ENCODE data around the gene P2RX3.

Gene P2RX3

DNA sequence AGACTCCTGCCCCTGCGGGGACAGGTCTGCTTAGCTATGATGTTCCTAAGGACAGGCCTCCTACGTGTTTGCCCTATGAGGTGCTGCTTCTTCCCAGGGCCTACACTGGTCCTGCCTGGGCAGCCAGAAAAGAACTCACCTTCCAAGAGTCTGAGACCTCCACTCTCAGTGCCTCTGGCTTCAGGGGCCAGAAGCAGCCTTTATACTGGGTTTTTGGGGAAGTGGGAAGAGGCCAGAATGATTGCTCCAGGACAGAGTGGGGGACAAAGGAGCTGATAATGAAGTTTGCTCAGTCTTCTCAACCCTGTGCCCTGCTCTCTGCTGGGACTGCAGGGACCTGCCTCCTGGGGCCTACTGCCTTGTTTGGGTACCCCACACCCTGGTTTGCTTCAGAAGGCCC is 42.8 kb downstream of the P2RX3 start, which contains the start of gene PRG3:
Gene PRG3 (minus strand): TSS at position 176 of the 400 bp plus-strand sequence. CDS start 442 bp downstream, outside the sequence.
- Histone ChIP-seq H3K4me1 (ENCODE audit: control insufficient read depth, low read depth, low read length) (no peaks in the 10 kb centered on the region), H3K27me3 (ENCODE audit: control insufficient read depth, insufficient read depth, low read length) (peaks cover 5% of the 10 kb centered on the region), H3K27ac (ENCODE audit: low read length) (no peak within 1 kb of the TSS), H3K4me3 (ENCODE audit: low read length) (no peak within 1 kb of the TSS), H3K9me3 (ENCODE audit: control insufficient read depth, low read depth, low read length) (no peaks in the 10 kb centered on the region), H3K36me3 (ENCODE audit: control insufficient read depth, low read depth, low read length) (no peaks in the 10 kb centered on the region), H3K9ac (ENCODE audit: low read length) (no peak within 1 kb of the TSS)

DNA sequence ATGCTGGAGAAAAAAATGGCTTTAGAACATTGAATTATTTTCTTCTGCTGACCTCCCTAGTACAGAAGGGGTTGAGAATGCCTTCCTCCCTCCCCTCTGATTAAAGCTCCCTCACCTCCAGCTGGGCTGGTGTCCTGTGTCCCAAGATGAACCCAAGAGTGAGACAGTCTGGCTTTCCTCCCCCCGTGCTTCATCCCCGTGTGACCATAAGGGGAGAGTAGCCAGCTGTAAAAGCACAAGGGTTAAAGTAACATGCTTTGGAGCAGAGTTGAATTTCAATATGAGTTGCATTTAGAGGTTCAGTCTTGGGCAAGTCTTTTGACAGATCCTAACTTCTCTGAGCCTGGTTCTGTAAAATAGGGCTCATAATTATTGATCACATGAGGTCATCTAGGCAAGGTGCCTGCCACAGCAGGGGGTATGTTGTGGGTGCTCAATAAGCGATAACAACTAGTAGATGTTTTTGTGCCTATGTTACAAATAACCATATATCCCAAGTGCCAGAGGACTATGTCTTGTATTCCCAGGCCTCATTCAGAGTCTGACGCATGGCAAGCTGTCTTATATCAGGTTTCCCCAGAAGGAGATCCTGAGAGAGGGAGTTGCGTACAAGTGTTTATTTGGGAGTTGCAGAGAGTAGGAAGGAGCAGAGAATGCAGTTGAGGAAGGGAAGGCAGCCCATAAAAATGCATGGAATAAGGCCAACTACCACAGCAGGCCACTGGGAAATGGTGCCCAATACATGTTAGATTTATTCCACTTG is 48.2 kb downstream of the P2RX3 start:
- no peak overlapping the region for H3K9ac ChIP-seq (ENCODE audit: low read length)
- no peaks in the 10 kb centered on the region for H3K36me3 ChIP-seq (ENCODE audit: control insufficient read depth, low read depth, low read length)
- no peaks in the 10 kb centered on the region for H3K27me3 ChIP-seq (ENCODE audit: control insufficient read depth, insufficient read depth, low read length)
- H3K4me3 ChIP-seq (ENCODE audit: low read length) = no peak overlapping the region
- H3K4me1 ChIP-seq (ENCODE audit: control insufficient read depth, low read depth, low read length) = no peaks in the 10 kb centered on the region
- no peaks in the 10 kb centered on the region for H3K9me3 ChIP-seq (ENCODE audit: control insufficient read depth, low read depth, low read length)
- H3K27ac ChIP-seq (ENCODE audit: low read length) = no peak overlapping the region

- Histone ChIP-seq H3K9ac (ENCODE audit: low read length) (no peak overlapping the region), H3K4me1 (ENCODE audit: control insufficient read depth, low read depth, low read length) (no peaks in the 10 kb centered on the region), H3K27me3 (ENCODE audit: control insufficient read depth, insufficient read depth, low read length) (no peaks in the 10 kb centered on the region), H3K36me3 (ENCODE audit: control insufficient read depth, low read depth, low read length) (no peaks in the 10 kb centered on the region), H3K27ac (ENCODE audit: low read length) (no peak overlapping the region), H3K9me3 (ENCODE audit: control insufficient read depth, low read depth, low read length) (no peaks in the 10 kb centered on the region), H3K4me3 (ENCODE audit: low read length) (no peak overlapping the region)
These were observed 49.3 kb downstream of the P2RX3 start for GRCh38 chr11:57387289-57388030.

- Histone ChIP-seq H3K27me3 (ENCODE audit: control insufficient read depth, insufficient read depth, low read length) (no peaks in the 10 kb centered on the region), H3K4me1 (ENCODE audit: control insufficient read depth, low read depth, low read length) (no peaks in the 10 kb centered on the region), H3K36me3 (ENCODE audit: control insufficient read depth, low read depth, low read length) (no peaks in the 10 kb centered on the region), H3K4me3 (ENCODE audit: low read length) (no peak within 1 kb of the TSS), H3K9me3 (ENCODE audit: control insufficient read depth, low read depth, low read length) (no peaks in the 10 kb centered on the region), H3K27ac (ENCODE audit: low read length) (no peak within 1 kb of the TSS), H3K9ac (ENCODE audit: low read length) (no peak within 1 kb of the TSS)
These were observed 52.4 kb downstream of the P2RX3 start, which contains the start of gene PRG2 for GRCh38 chr11:57390535-57390934. TSS of gene PRG2 (minus strand) at chr11:57390650. CDS start at chr11:57389944, 706 bp downstream.

GRCh38 chr11:57391111-57391510 is 53.0 kb downstream of the P2RX3 start:
- Histone ChIP-seq H3K9me3 (ENCODE audit: control insufficient read depth, low read depth, low read length) (no peaks in the 10 kb centered on the region), H3K27ac (ENCODE audit: low read length) (no peak overlapping the region), H3K36me3 (ENCODE audit: control insufficient read depth, low read depth, low read length) (no peaks in the 10 kb centered on the region), H3K27me3 (ENCODE audit: control insufficient read depth, insufficient read depth, low read length) (no peaks in the 10 kb centered on the region), H3K4me3 (ENCODE audit: low read length) (no peak overlapping the region), H3K4me1 (ENCODE audit: control insufficient read depth, low read depth, low read length) (no peaks in the 10 kb centered on the region), H3K9ac (ENCODE audit: low read length) (no peak overlapping the region)

DNA sequence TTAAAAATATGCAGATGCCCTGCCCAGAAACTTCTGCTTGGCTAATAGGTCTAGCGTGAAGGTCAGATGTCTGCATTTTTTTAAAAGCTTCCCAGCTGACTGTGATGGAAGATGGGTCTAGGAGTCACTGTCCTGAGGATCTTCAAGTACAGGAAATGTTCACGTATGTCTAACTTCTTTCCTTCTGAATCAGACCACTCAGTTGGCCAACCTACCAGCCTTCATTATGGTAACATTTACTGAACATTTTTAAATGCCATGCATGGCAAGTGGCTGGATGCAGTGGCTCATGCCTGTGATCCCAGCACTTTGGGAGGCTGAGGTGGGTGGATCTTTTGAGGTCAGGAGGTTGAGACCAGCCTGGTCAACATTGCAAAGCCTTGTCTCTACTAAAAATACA is 53.4 kb downstream of the P2RX3 start:
- Histone ChIP-seq H3K27ac (ENCODE audit: low read length) (no peak overlapping the region), H3K4me3 (ENCODE audit: low read length) (no peak overlapping the region), H3K36me3 (ENCODE audit: control insufficient read depth, low read depth, low read length) (no peaks in the 10 kb centered on the region), H3K4me1 (ENCODE audit: control insufficient read depth, low read depth, low read length) (no peaks in the 10 kb centered on the region), H3K9ac (ENCODE audit: low read length) (no peak overlapping the region), H3K9me3 (ENCODE audit: control insufficient read depth, low read depth, low read length) (no peaks in the 10 kb centered on the region), H3K27me3 (ENCODE audit: control insufficient read depth, insufficient read depth, low read length) (no peaks in the 10 kb centered on the region)

- Histone ChIP-seq H3K4me3 (ENCODE audit: low read length) (no peak overlapping the region), H3K4me1 (ENCODE audit: control insufficient read depth, low read depth, low read length) (no peaks in the 10 kb centered on the region), H3K9ac (ENCODE audit: low read length) (no peak overlapping the region), H3K9me3 (ENCODE audit: control insufficient read depth, low read depth, low read length) (no peaks in the 10 kb centered on the region), H3K36me3 (ENCODE audit: control insufficient read depth, low read depth, low read length) (no peaks in the 10 kb centered on the region), H3K27ac (ENCODE audit: low read length) (no peak overlapping the region), H3K27me3 (ENCODE audit: control insufficient read depth, insufficient read depth, low read length) (peaks cover 3% of the 10 kb centered on the region)
These were observed 54.1 kb downstream of the P2RX3 start for GRCh38 chr11:57392066-57392762.

GRCh38 chr11:57392763-57393105 is 54.6 kb downstream of the P2RX3 start:
- H3K9me3 ChIP-seq (ENCODE audit: control insufficient read depth, low read depth, low read length) = no peaks in the 10 kb centered on the region
- no peaks in the 10 kb centered on the region for H3K36me3 ChIP-seq (ENCODE audit: control insufficient read depth, low read depth, low read length)
- H3K27ac ChIP-seq (ENCODE audit: low read length) = no peak overlapping the region
- H3K9ac ChIP-seq (ENCODE audit: low read length) = no peak overlapping the region
- H3K4me1 ChIP-seq (ENCODE audit: control insufficient read depth, low read depth, low read length) = no peaks in the 10 kb centered on the region
- H3K4me3 ChIP-seq (ENCODE audit: low read length) = no peak overlapping the region
- H3K27me3 ChIP-seq (ENCODE audit: control insufficient read depth, insufficient read depth, low read length) = peaks cover 4% of the 10 kb centered on the region

- Histone ChIP-seq H3K9me3 (ENCODE audit: control insufficient read depth, low read depth, low read length) (no peaks in the 10 kb centered on the region), H3K27me3 (ENCODE audit: control insufficient read depth, insufficient read depth, low read length) (peaks cover 4% of the 10 kb centered on the region), H3K27ac (ENCODE audit: low read length) (no peak overlapping the region), H3K4me1 (ENCODE audit: control insufficient read depth, low read depth, low read length) (no peaks in the 10 kb centered on the region), H3K36me3 (ENCODE audit: control insufficient read depth, low read depth, low read length) (no peaks in the 10 kb centered on the region), H3K4me3 (ENCODE audit: low read length) (no peak overlapping the region), H3K9ac (ENCODE audit: low read length) (no peak overlapping the region)
These were observed 56.2 kb downstream of the P2RX3 start for GRCh38 chr11:57394203-57394965.

GRCh38 chr11:57395905-57396623 is 57.9 kb downstream of the P2RX3 start:
- Histone ChIP-seq H3K9ac (ENCODE audit: low read length) (no peak overlapping the region), H3K27ac (ENCODE audit: low read length) (no peak overlapping the region), H3K27me3 (ENCODE audit: control insufficient read depth, insufficient read depth, low read length) (peaks cover 4% of the 10 kb centered on the region), H3K36me3 (ENCODE audit: control insufficient read depth, low read depth, low read length) (no peaks in the 10 kb centered on the region), H3K9me3 (ENCODE audit: control insufficient read depth, low read depth, low read length) (no peaks in the 10 kb centered on the region), H3K4me3 (ENCODE audit: low read length) (no peak overlapping the region), H3K4me1 (ENCODE audit: control insufficient read depth, low read depth, low read length) (no peaks in the 10 kb centered on the region)

All from iPS-18a (cell line).